ENCODE measurements around the gene CLEC18A.

Gene CLEC18A

GRCh38 chr16:69932691-69933392, 18.3 kb upstream of the CLEC18A start:
- no peak for TF ChIP-seq Cebpa-rat (IDR thresholded peaks at IDR 0.05)
- peaks cover 47 to 99% (median 82%) of the 10 kb centered on the region in 11 experiments for H3K36me3 ChIP-seq
- peaks cover 0 to 81% (median 59%) of the 10 kb centered on the region in 10 experiments; a peak in 15 of 20 replicates for H3K4me1 ChIP-seq
- peak overlapping the region in 4 of 11 experiments; percentile 20 to 62 (median 44); a peak in 8 of 22 replicates for H3K27ac ChIP-seq
- H3K4me3 ChIP-seq = peak overlapping the region in 1 of 10 experiments; percentile 19; a peak in 1 of 20 replicates
- H3K27me3 ChIP-seq = no peaks in the 10 kb centered on the region
- H3K9me3 ChIP-seq (replicated peaks in 1 of 11) = no peaks in the 10 kb centered on the region
- H3K9ac ChIP-seq = peak overlapping the region in 2 of 11 experiments; percentile 4 to 46; a peak in 2 of 22 replicates
- peaks cover 0 to 79% (median 0%) of the 10 kb centered on the region in 11 experiments; a peak in 8 of 22 replicates for H4K20me1 ChIP-seq
- peak overlapping the region in 8 of 11 experiments; percentile 17 to 73 (median 68); a peak in 17 of 22 replicates for H3K4me2 ChIP-seq

GRCh38 chr16:69934044-69934443, 17.1 kb upstream of the CLEC18A start:
- H4K20me1 ChIP-seq = peaks cover 0 to 71% (median 0%) of the 10 kb centered on the region in 11 experiments; a peak in 8 of 22 replicates
- H3K4me2 ChIP-seq = peak overlapping the region in 7 of 11 experiments; percentile 52 to 73 (median 69); a peak in 13 of 22 replicates
- no peaks in the 10 kb centered on the region for H3K9me3 ChIP-seq (replicated peaks in 1 of 11)
- H3K27ac ChIP-seq = peak overlapping the region in 2 of 11 experiments; percentile 56 to 62; a peak in 2 of 22 replicates
- no peak overlapping the region for H3K4me3 ChIP-seq
- no peaks in the 10 kb centered on the region for H3K27me3 ChIP-seq
- peaks cover 59 to 100% (median 94%) of the 10 kb centered on the region in 11 experiments for H3K36me3 ChIP-seq
- H3K4me1 ChIP-seq = peaks cover 0 to 69% (median 48%) of the 10 kb centered on the region in 10 experiments; a peak in 15 of 20 replicates
- TF ChIP-seq Cebpa-rat (IDR thresholded peaks at IDR 0.05) = no peak
- no peak overlapping the region for H3K9ac ChIP-seq

- no peaks in the 10 kb centered on the region for H3K9me3 ChIP-seq (replicated peaks in 1 of 11)
- H3K4me1 ChIP-seq = peaks cover 0 to 61% (median 41%) of the 10 kb centered on the region in 10 experiments; a peak in 15 of 20 replicates
- H3K27ac ChIP-seq = peak overlapping the region in 3 of 11 experiments; percentile 11 to 56 (median 21); a peak in 4 of 22 replicates
- H3K4me2 ChIP-seq = peak overlapping the region in 8 of 11 experiments; percentile 18 to 73 (median 68); a peak in 13 of 22 replicates
- H3K27me3 ChIP-seq = no peaks in the 10 kb centered on the region
- no peak for TF ChIP-seq Cebpa-rat (IDR thresholded peaks at IDR 0.05)
- peak overlapping the region in 1 of 11 experiments; percentile 44; a peak in 1 of 22 replicates for H3K9ac ChIP-seq
- no peak overlapping the region for H3K4me3 ChIP-seq
- peaks cover 66 to 100% (median 97%) of the 10 kb centered on the region in 11 experiments for H3K36me3 ChIP-seq
- H4K20me1 ChIP-seq = peaks cover 0 to 67% (median 0%) of the 10 kb centered on the region in 11 experiments; a peak in 8 of 22 replicates
Measured at GRCh38 chr16:69934751-69935150, 16.4 kb upstream of the CLEC18A start.

- Histone ChIP-seq H3K4me3 (no peak overlapping the region), H3K4me2 (peak overlapping the region in 8 of 11 experiments; percentile 18 to 73 (median 68); a peak in 14 of 22 replicates), H4K20me1 (peaks cover 0 to 66% (median 0%) of the 10 kb centered on the region in 11 experiments; a peak in 6 of 22 replicates), H3K9ac (peak overlapping the region in 3 of 11 experiments; percentile 38 to 45 (median 44); a peak in 3 of 22 replicates), H3K36me3 (peaks cover 69 to 100% (median 98%) of the 10 kb centered on the region in 11 experiments), H3K27ac (peak overlapping the region in 3 of 11 experiments; percentile 21 to 56 (median 39); a peak in 6 of 22 replicates), H3K9me3 (replicated peaks in 1 of 11) (no peaks in the 10 kb centered on the region), H3K27me3 (no peaks in the 10 kb centered on the region), H3K4me1 (peaks cover 0 to 57% (median 40%) of the 10 kb centered on the region in 10 experiments; a peak in 15 of 20 replicates)
- TF ChIP-seq Cebpa-rat (IDR thresholded peaks at IDR 0.05) = no peak
Measured at GRCh38 chr16:69935278-69935711, 15.8 kb upstream of the CLEC18A start.

GRCh38 chr16:69935740-69936139, 15.4 kb upstream of the CLEC18A start:
- Histone ChIP-seq H4K20me1 (peaks cover 0 to 63% (median 0%) of the 10 kb centered on the region in 11 experiments; a peak in 5 of 22 replicates), H3K27me3 (no peaks in the 10 kb centered on the region), H3K9me3 (replicated peaks in 1 of 11) (no peaks in the 10 kb centered on the region), H3K27ac (peak overlapping the region in 3 of 11 experiments; percentile 21 to 56 (median 39); a peak in 6 of 22 replicates), H3K4me1 (peaks cover 0 to 61% (median 40%) of the 10 kb centered on the region in 10 experiments; a peak in 15 of 20 replicates), H3K4me3 (no peak overlapping the region), H3K36me3 (peaks cover 74 to 100% (median 98%) of the 10 kb centered on the region in 11 experiments), H3K9ac (peak overlapping the region in 3 of 11 experiments; percentile 38 to 45 (median 44); a peak in 4 of 22 replicates), H3K4me2 (peak overlapping the region in 8 of 11 experiments; percentile 18 to 73 (median 68); a peak in 14 of 22 replicates)
- TF ChIP-seq Cebpa-rat (IDR thresholded peaks at IDR 0.05) = no peak

GRCh38 chr16:69936252-69936651, 14.9 kb upstream of the CLEC18A start:
- Histone ChIP-seq H3K9me3 (replicated peaks in 1 of 11) (no peaks in the 10 kb centered on the region), H3K9ac (peak overlapping the region in 1 of 11 experiments; percentile 44; a peak in 3 of 22 replicates), H3K27ac (peak overlapping the region in 2 of 11 experiments; percentile 39 to 56; a peak in 2 of 22 replicates), H3K4me3 (no peak overlapping the region), H3K36me3 (peaks cover 75 to 100% (median 99%) of the 10 kb centered on the region in 11 experiments), H4K20me1 (peaks cover 0 to 63% (median 0%) of the 10 kb centered on the region in 11 experiments; a peak in 5 of 22 replicates), H3K27me3 (no peaks in the 10 kb centered on the region), H3K4me1 (peaks cover 0 to 66% (median 44%) of the 10 kb centered on the region in 10 experiments; a peak in 15 of 20 replicates), H3K4me2 (peak overlapping the region in 5 of 11 experiments; percentile 68 to 73 (median 72); a peak in 9 of 22 replicates)
- TF ChIP-seq Cebpa-rat (IDR thresholded peaks at IDR 0.05) = no peak

- Histone ChIP-seq H3K27me3 (no peaks in the 10 kb centered on the region), H3K4me3 (no peak overlapping the region), H3K9ac (peak overlapping the region in 1 of 11 experiments; percentile 27; a peak in 1 of 22 replicates), H3K4me1 (peaks cover 0 to 71% (median 49%) of the 10 kb centered on the region in 10 experiments; a peak in 15 of 20 replicates), H3K36me3 (peaks cover 69 to 100% (median 96%) of the 10 kb centered on the region in 11 experiments), H3K27ac (no peak overlapping the region), H4K20me1 (peaks cover 0 to 65% (median 0%) of the 10 kb centered on the region in 11 experiments; a peak in 5 of 22 replicates), H3K4me2 (peak overlapping the region in 3 of 11 experiments; percentile 0 to 18 (median 17); a peak in 1 of 22 replicates), H3K9me3 (replicated peaks in 1 of 11) (no peaks in the 10 kb centered on the region)
- TF ChIP-seq Cebpa-rat (IDR thresholded peaks at IDR 0.05) = no peak
Measured at GRCh38 chr16:69936751-69937211, 14.4 kb upstream of the CLEC18A start.

GRCh38 chr16:69937465-69937951, 13.6 kb upstream of the CLEC18A start:
- no peak overlapping the region for H3K27ac ChIP-seq
- 0 out of 22 replicates have a peak overlapping the region, but pooled peaks of 1 of the 11 experiments have one; percentile 0 for H3K4me2 ChIP-seq
- no peak overlapping the region for H3K9ac ChIP-seq
- H4K20me1 ChIP-seq = peaks cover 0 to 66% (median 0%) of the 10 kb centered on the region in 11 experiments; a peak in 6 of 22 replicates
- H3K36me3 ChIP-seq = peaks cover 67 to 100% (median 89%) of the 10 kb centered on the region in 11 experiments
- H3K4me1 ChIP-seq = peaks cover 0 to 75% (median 52%) of the 10 kb centered on the region in 10 experiments; a peak in 15 of 20 replicates
- no peak overlapping the region for H3K4me3 ChIP-seq
- H3K27me3 ChIP-seq = no peaks in the 10 kb centered on the region
- H3K9me3 ChIP-seq (replicated peaks in 1 of 11) = no peaks in the 10 kb centered on the region
- no peak for TF ChIP-seq Cebpa-rat (IDR thresholded peaks at IDR 0.05)

Measured in BLaER1 treated with 17β-estradiol and CSF1 and Interleukin-3, amounts not matched to agents 10 nM and 100 nM (cell line).